Smooth muscle cell (in vitro differentiated cells): Measurements from ENCODE around the gene NAGS. TPM values are rescaled to one million over a fixed set of nuclear protein-coding genes. Genes with fewer than 3 reads are reported as not detected.

Source experiments
- DNase-seq: peaks from one replicate; lab custom pipeline; 2025; ENCODE audit not compliant: unreplicated experiment; lab: John Stamatoyannopoulos, UW
- H2AFZ ChIP-seq: fragments of 200-600 bp; sonication (generic); 2 replicates; pipeline ENCODE4 v1.6.0; 2016; ENCODE audit warnings: antibody characterized with exemption, low read depth, mild to moderate bottlenecking
- H3F3A ChIP-seq: fragments of 200-600 bp; sonication (generic); 2 replicates; pipeline ENCODE4 v1.6.0; 2017; ENCODE audit warnings: antibody characterized with exemption, low read depth
- H3K27ac ChIP-seq: fragments of 200-600 bp; sonication (generic); 2 replicates; pipeline ENCODE4 v1.5.1; 2016; ENCODE audit warnings: low read depth, mild to moderate bottlenecking
- H3K27me3 ChIP-seq: fragments of 200-600 bp; sonication (generic); 2 replicates; pipeline ENCODE4 v1.6.1; 2016; ENCODE audit warnings: low read depth, mild to moderate bottlenecking
- H3K36me3 ChIP-seq: fragments of 200-600 bp; sonication (generic); 2 replicates; pipeline ENCODE4 v1.5.1; 2016; ENCODE audit warnings: low read depth
- H3K4me1 ChIP-seq: fragments of 200-600 bp; sonication (generic); 2 replicates; pipeline ENCODE4 v1.5.1; 2016; ENCODE audit warnings: low read depth
- H3K4me2 ChIP-seq: fragments of 200-600 bp; sonication (generic); 2 replicates; pipeline ENCODE4 v1.6.0; 2016; ENCODE audit warnings: mild to moderate bottlenecking
- H3K4me3 ChIP-seq: fragments of 200-600 bp; sonication (generic); 2 replicates; pipeline ENCODE4 v1.5.1; 2016; ENCODE audit warnings: mild to moderate bottlenecking
- H3K79me2 ChIP-seq: fragments of 200-600 bp; sonication (generic); 2 replicates; pipeline ENCODE4 v1.6.0; 2016; ENCODE audit warnings: low read depth, mild to moderate bottlenecking
- H3K9ac ChIP-seq: fragments of 200-600 bp; sonication (generic); 2 replicates; pipeline ENCODE4 v1.6.0; 2016; ENCODE audit warnings: low read depth
- H3K9me3 ChIP-seq: fragments of 200-600 bp; sonication (generic); replicated peaks from 2 replicates; pipeline ENCODE4 v1.5.1; 2016; ENCODE audit warnings: low read depth
- H4K20me1 ChIP-seq: fragments of 200-600 bp; sonication (generic); 2 replicates; pipeline ENCODE4 v1.6.0; 2016; ENCODE audit warnings: low read depth
- CTCF ChIP-seq: fragments of 200-600 bp; sonication (generic); IDR thresholded peaks from 2 replicates; pipeline ENCODE4 v1.5.1; 2017; ENCODE audit warnings: borderline replicate concordance, mild to moderate bottlenecking, antibody characterized with exemption; ENCODE audit not compliant: insufficient read depth, poor library complexity, severe bottlenecking
- WGBS: methylation state at CpG from one replicate; pipeline ENCODE4 v1.1.7; 2016; ENCODE audit warnings: low lambda C conversion rate; 5-methylcytosine and 5-hydroxymethylcytosine counted together
- polyA plus RNA-seq: library from polyadenylated mRNA; unstranded; fragments of >200 nt; fragmentation: Nextera tagmentation; extraction: Ambion mirVana; gene quantifications from 2 replicates; pipeline ENCODE4 v1.2.1, GENCODE V29; 2016
- total RNA-seq: library from RNA; depleted of rRNA; stranded (reverse); fragments of >200 nt; gene quantifications from 2 replicates; pipeline ENCODE4 v1.2.3, GENCODE V29; 2014

Gene NAGS
- total and polyA plus RNA-seq, 2 experiments from 2014 or later: 1.3 to 1.5 TPM

- no peaks in the 10 kb centered on the region for H3K36me3 ChIP-seq
- no peak for TF ChIP-seq CTCF
- no peak for DNase-seq
- no peak overlapping the region for H2AFZ ChIP-seq
- H3K9ac ChIP-seq: no peak overlapping the region
- H3K4me1 ChIP-seq: peaks cover 23% of the 10 kb centered on the region
- no peaks in the 10 kb centered on the region for H3K9me3 ChIP-seq
- 53% methylated on average over 4 of the region's 4 CpGs for WGBS
- H4K20me1 ChIP-seq: no peaks in the 10 kb centered on the region
- H3K4me2 ChIP-seq: no peak overlapping the region
- no peak overlapping the region for H3K27ac ChIP-seq
- H3F3A ChIP-seq: peaks cover 1% of the 10 kb centered on the region
- peaks cover 1% of the 10 kb centered on the region for H3K27me3 ChIP-seq
- no peak overlapping the region for H3K4me3 ChIP-seq
- peaks cover 7% of the 10 kb centered on the region for H3K79me2 ChIP-seq
These were observed 6.7 kb downstream of the NAGS start for GRCh38 chr17:44010966-44011647.

- H3F3A ChIP-seq: peaks cover 5% of the 10 kb centered on the region
- H3K27ac ChIP-seq: no peak overlapping the region
- H3K79me2 ChIP-seq: peaks cover 7% of the 10 kb centered on the region
- no peak overlapping the region for H3K4me2 ChIP-seq
- no peak overlapping the region for H3K9ac ChIP-seq
- whole genome bisulfite sequencing: 95% methylated on average over 9 of the region's 9 CpGs
- H3K36me3 ChIP-seq: no peaks in the 10 kb centered on the region
- no peak for TF ChIP-seq CTCF
- DNase-seq: no peak
- no peaks in the 10 kb centered on the region for H3K27me3 ChIP-seq
- H3K4me3 ChIP-seq: no peak overlapping the region
- no peaks in the 10 kb centered on the region for H3K9me3 ChIP-seq
- no peak overlapping the region for H2AFZ ChIP-seq
- H3K4me1 ChIP-seq: peaks cover 22% of the 10 kb centered on the region
- no peaks in the 10 kb centered on the region for H4K20me1 ChIP-seq
These were observed 7.5 kb downstream of the NAGS start for GRCh38 chr17:44011876-44012275.

GRCh38 chr17:44012391-44012790 is 8.0 kb downstream of the NAGS start:
- Histone ChIP-seq H3F3A (peaks cover 5% of the 10 kb centered on the region), H2AFZ (no peak overlapping the region), H3K4me2 (no peak overlapping the region), H3K4me3 (no peak overlapping the region), H3K9ac (no peak overlapping the region), H3K9me3 (no peaks in the 10 kb centered on the region), H3K27me3 (no peaks in the 10 kb centered on the region), H3K79me2 (peaks cover 7% of the 10 kb centered on the region), H3K36me3 (no peaks in the 10 kb centered on the region), H3K27ac (no peak overlapping the region), H3K4me1 (peaks cover 20% of the 10 kb centered on the region), H4K20me1 (no peaks in the 10 kb centered on the region)
- no peak for DNase-seq
- WGBS: 69% methylated on average over 3 of the region's 3 CpGs
- no peak for TF ChIP-seq CTCF

GRCh38 chr17:44012874-44013273 is 8.5 kb downstream of the NAGS start:
- no peak overlapping the region for H3K4me3 ChIP-seq
- H3K4me1 ChIP-seq: peaks cover 15% of the 10 kb centered on the region
- no peaks in the 10 kb centered on the region for H4K20me1 ChIP-seq
- no peaks in the 10 kb centered on the region for H3K36me3 ChIP-seq
- 97% methylated on average over 14 of the region's 14 CpGs for WGBS
- peaks cover 5% of the 10 kb centered on the region for H3F3A ChIP-seq
- H2AFZ ChIP-seq: no peak overlapping the region
- H3K9me3 ChIP-seq: no peaks in the 10 kb centered on the region
- no peaks in the 10 kb centered on the region for H3K27me3 ChIP-seq
- H3K4me2 ChIP-seq: no peak overlapping the region
- no peak overlapping the region for H3K27ac ChIP-seq
- no peak overlapping the region for H3K9ac ChIP-seq
- no peak for DNase-seq
- no peak for TF ChIP-seq CTCF
- H3K79me2 ChIP-seq: peaks cover 7% of the 10 kb centered on the region
